ENCODE results near the gene DLEU7. TPM values are rescaled to one million over a fixed set of nuclear protein-coding genes. Genes with fewer than 3 reads are reported as not detected.

Gene DLEU7
- polyA plus RNA-seq (not detected in 3 replicates), polyA minus RNA-seq (not detected in 3 replicates)
- not detected for polyA plus RNA-seq (2011; ENCODE audit: low read depth)
- not detected in 2 replicates for polyA plus RNA-seq (2011; cell fraction: cytosol; rRNA removed)
- polyA plus RNA-seq (2011; cell fraction: nucleus; rRNA removed), result not detected in 2 replicates
- not detected in 2 replicates for polyA plus RNA-seq (2012; ENCODE audit: low replicate concordance)
- polyA minus RNA-seq (2011; cell fraction: cytosol; rRNA and poly(A)+ RNA removed), result not detected
- polyA minus RNA-seq (2011; cell fraction: nucleus; rRNA and poly(A)+ RNA removed), result not detected in 2 replicates

DNA sequence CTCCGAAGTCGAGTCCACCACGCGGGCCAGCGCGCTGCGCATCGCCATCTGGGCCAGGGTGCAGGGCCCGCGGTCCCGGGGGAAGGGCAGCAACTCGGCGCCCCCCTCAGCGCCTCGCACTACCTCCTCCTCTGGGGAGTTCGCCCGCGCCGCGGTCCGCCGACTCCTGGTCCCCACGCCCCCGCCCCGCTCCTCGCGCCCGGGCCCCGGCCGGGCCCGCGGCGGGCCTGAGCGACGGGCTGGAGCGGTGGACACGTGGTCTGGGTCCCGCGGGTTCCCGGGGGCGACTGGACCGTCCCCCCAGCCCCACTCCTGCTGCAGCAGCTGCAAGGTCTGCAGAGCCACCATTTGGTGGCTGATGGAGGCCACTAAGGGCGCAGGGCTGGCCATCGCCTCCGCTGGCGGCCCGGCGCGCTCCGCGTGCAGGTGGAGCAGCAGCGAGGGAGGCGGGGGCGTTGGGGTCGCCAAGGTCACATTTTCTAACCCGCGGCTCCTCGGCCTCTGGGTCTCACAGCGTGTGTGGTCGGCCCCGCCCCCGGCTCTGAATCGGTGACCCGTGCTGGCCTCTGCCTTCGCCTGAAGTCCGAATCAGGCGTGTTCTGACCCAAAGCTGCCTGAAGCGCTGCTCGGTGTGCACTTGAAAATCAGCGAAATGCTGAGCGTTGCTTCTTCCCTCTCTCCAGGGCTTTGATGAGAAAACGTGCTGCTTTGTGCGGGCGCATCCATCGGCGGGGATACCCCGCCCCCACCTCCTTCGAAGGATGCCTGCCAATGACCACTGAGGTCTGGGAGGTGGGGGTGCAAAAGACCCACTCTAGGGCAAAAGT, at the start of gene DLEU7:
TSS of gene DLEU7 (minus strand) at position 436 of the 827 bp plus-strand sequence. CDS start at position 390, 46 bp downstream.
- Histone ChIP-seq H2AFZ (ENCODE audit: control insufficient read depth, low read length) (no peak within 1 kb of the TSS), H3K4me3 (ENCODE audit: control insufficient read depth in 2 of 3, extremely low read depth in 1 of 3, insufficient read depth in 2 of 3, low read depth in 1 of 3, low read length in 3 of 3) (no peak within 1 kb of the TSS), H3K4me1 (ENCODE audit: control insufficient read depth, extremely low read depth, insufficient read depth, low read length) (no peaks in the 10 kb centered on the region), H3K9me1 (ENCODE audit: control insufficient read depth, extremely low read depth, insufficient read depth, low read length) (no peaks in the 10 kb centered on the region), H4K20me1 (ENCODE audit: control insufficient read depth, extremely low read depth, insufficient read depth, low read length) (no peaks in the 10 kb centered on the region), H3K27ac (ENCODE audit: control insufficient read depth, insufficient read depth, low read length) (no peak within 1 kb of the TSS), H3K9ac (ENCODE audit: control insufficient read depth, extremely low read depth, insufficient read depth, low read length) (no peak within 1 kb of the TSS), H3K27me3 (ENCODE audit: control insufficient read depth, extremely low read depth, insufficient read depth, low read length) (peaks cover 30% of the 10 kb centered on the region), H3K36me3 (ENCODE audit: control insufficient read depth in 2 of 2, extremely low read depth in 1 of 2, insufficient read depth in 2 of 2, low read length in 2 of 2) (no peaks in the 10 kb centered on the region), H3K4me2 (ENCODE audit: control insufficient read depth, extremely low read depth, insufficient read depth, low read depth, low read length) (no peak within 1 kb of the TSS), H3K79me2 (ENCODE audit: control insufficient read depth, insufficient read depth, low read length) (no peaks in the 10 kb centered on the region), H3K9me3 (ENCODE audit: control insufficient read depth, low read depth, low read length) (no peaks in the 10 kb centered on the region)
- dilution Hi-C loops (cut with MboI; ENCODE audit: extremely low pct_ligation_motif_present, low sequenced_read_pairs), result no loop called here
- FAIRE-seq (no peak), DNase-seq (ENCODE audit: low read depth, low spot score) (no peak)
- peak; percentile 41 for TF ChIP-seq EZH2 (IDR thresholded peaks at IDR 0.05; ENCODE audit: low read length)
- TF ChIP-seq, protein P1, sequence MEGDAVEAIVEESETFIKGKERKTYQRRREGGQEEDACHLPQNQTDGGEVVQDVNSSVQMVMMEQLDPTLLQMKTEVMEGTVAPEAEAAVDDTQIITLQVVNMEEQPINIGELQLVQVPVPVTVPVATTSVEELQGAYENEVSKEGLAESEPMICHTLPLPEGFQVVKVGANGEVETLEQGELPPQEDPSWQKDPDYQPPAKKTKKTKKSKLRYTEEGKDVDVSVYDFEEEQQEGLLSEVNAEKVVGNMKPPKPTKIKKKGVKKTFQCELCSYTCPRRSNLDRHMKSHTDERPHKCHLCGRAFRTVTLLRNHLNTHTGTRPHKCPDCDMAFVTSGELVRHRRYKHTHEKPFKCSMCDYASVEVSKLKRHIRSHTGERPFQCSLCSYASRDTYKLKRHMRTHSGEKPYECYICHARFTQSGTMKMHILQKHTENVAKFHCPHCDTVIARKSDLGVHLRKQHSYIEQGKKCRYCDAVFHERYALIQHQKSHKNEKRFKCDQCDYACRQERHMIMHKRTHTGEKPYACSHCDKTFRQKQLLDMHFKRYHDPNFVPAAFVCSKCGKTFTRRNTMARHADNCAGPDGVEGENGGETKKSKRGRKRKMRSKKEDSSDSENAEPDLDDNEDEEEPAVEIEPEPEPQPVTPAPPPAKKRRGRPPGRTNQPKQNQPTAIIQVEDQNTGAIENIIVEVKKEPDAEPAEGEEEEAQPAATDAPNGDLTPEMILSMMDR (optimal IDR thresholded peaks at IDR 0.05 in 1 of 3, IDR thresholded peaks at IDR 0.05 in 1 of 3, conservative IDR thresholded peaks at IDR 0.05 in 1 of 3; ENCODE audit: extremely low read depth in 1 of 3, insufficient read depth in 2 of 3, low read length in 3 of 3), result no peak

DNA sequence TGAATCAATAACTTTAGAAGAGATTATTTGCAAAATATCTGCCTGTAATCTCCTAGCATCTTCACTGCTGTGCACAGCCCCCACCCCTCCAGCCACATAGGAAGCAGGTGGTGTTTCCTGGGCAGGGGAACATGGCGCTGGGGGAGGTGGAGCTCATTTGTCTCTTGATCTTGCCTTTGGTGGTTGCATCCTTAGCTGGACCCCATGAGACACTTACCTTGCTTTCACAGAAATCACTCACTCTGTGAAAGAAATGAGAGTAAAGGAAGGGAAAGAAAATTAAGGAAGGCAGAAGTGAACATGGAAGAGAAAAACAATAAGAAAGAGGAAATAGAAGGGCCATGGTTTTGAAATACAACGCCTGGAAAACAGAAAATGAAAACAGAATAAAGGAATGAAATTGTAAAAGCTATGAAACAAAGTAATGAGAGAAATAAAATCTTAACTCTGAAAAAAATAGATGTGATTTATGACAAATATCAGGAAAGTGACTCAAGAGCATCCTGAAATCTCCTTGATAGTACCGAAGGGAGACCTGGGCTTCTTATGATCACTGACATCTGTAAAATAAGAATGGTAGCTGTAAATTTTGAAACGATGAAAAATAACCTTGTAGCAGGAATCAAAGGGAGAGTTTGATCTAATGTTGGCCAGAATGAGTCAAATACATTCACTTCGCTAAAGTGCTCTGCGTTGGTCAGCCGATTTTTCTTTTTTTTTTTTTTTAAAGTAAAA, 48.9 kb upstream of the DLEU7 start:
- H3K4me2 ChIP-seq (ENCODE audit: control insufficient read depth, extremely low read depth, insufficient read depth, low read depth, low read length), result no peak overlapping the region
- H3K36me3 ChIP-seq (ENCODE audit: control insufficient read depth in 2 of 2, extremely low read depth in 1 of 2, insufficient read depth in 2 of 2, low read length in 2 of 2), result no peaks in the 10 kb centered on the region
- no peak overlapping the region for H3K27ac ChIP-seq (ENCODE audit: control insufficient read depth, insufficient read depth, low read length)
- H3K27me3 ChIP-seq (ENCODE audit: control insufficient read depth, extremely low read depth, insufficient read depth, low read length), result no peaks in the 10 kb centered on the region
- H3K79me2 ChIP-seq (ENCODE audit: control insufficient read depth, insufficient read depth, low read length), result no peaks in the 10 kb centered on the region
- H3K4me1 ChIP-seq (ENCODE audit: control insufficient read depth, extremely low read depth, insufficient read depth, low read length), result no peaks in the 10 kb centered on the region
- no peak overlapping the region for H3K9ac ChIP-seq (ENCODE audit: control insufficient read depth, extremely low read depth, insufficient read depth, low read length)
- FAIRE-seq (no peak), DNase-seq (ENCODE audit: low read depth, low spot score) (no peak)
- no peaks in the 10 kb centered on the region for H3K9me3 ChIP-seq (ENCODE audit: control insufficient read depth, low read depth, low read length)
- dilution Hi-C loops (cut with MboI; ENCODE audit: extremely low pct_ligation_motif_present, low sequenced_read_pairs), result no loop called here
- H4K20me1 ChIP-seq (ENCODE audit: control insufficient read depth, extremely low read depth, insufficient read depth, low read length), result no peaks in the 10 kb centered on the region
- no peak overlapping the region for H3K4me3 ChIP-seq (ENCODE audit: control insufficient read depth in 2 of 3, extremely low read depth in 1 of 3, insufficient read depth in 2 of 3, low read depth in 1 of 3, low read length in 3 of 3)
- no peak overlapping the region for H2AFZ ChIP-seq (ENCODE audit: control insufficient read depth, low read length)
- TF ChIP-seq, protein P1 (optimal IDR thresholded peaks at IDR 0.05 in 1 of 3, IDR thresholded peaks at IDR 0.05 in 1 of 3, conservative IDR thresholded peaks at IDR 0.05 in 1 of 3; ENCODE audit: extremely low read depth in 1 of 3, insufficient read depth in 2 of 3, low read length in 3 of 3), result no peak
- no peak for TF ChIP-seq EZH2 (IDR thresholded peaks at IDR 0.05; ENCODE audit: low read length)
- no peaks in the 10 kb centered on the region for H3K9me1 ChIP-seq (ENCODE audit: control insufficient read depth, extremely low read depth, insufficient read depth, low read length)
